Measurements from ENCODE around the gene SLBP. TPM values are rescaled to one million over a fixed set of nuclear protein-coding genes. Genes with fewer than 3 reads are reported as not detected.

Gene SLBP
- total and polyA plus RNA-seq, 3 donors from 2014 or later, result 118 to 173 (median 137) TPM

- 72 to 80% methylated on average over 11 to 14 of the region's 14 CpGs for WGBS, 2 donors
- TF ChIP-seq, protein P1, sequence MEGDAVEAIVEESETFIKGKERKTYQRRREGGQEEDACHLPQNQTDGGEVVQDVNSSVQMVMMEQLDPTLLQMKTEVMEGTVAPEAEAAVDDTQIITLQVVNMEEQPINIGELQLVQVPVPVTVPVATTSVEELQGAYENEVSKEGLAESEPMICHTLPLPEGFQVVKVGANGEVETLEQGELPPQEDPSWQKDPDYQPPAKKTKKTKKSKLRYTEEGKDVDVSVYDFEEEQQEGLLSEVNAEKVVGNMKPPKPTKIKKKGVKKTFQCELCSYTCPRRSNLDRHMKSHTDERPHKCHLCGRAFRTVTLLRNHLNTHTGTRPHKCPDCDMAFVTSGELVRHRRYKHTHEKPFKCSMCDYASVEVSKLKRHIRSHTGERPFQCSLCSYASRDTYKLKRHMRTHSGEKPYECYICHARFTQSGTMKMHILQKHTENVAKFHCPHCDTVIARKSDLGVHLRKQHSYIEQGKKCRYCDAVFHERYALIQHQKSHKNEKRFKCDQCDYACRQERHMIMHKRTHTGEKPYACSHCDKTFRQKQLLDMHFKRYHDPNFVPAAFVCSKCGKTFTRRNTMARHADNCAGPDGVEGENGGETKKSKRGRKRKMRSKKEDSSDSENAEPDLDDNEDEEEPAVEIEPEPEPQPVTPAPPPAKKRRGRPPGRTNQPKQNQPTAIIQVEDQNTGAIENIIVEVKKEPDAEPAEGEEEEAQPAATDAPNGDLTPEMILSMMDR (IDR thresholded peaks at IDR 0.05), result no peak
- no peak for TF ChIP-seq POLR2A (IDR thresholded peaks at IDR 0.05)
- intact Hi-C loops (cut with DNase I; ENCODE audit: low total_unique reads), result loop anchor here (10.0 kb wide), 1 partner anchor 155 kb away; no protein-coding TSS in a partner anchor
- Histone ChIP-seq H3K27me3 (no peaks in the 10 kb centered on the region), H3K27ac (no peak overlapping the region), H3K4me1 (no peaks in the 10 kb centered on the region), H3K4me3 (no peak overlapping the region), H3K36me3 (ENCODE audit: low read depth, missing control alignments) (no peaks in the 10 kb centered on the region), H3K9me3 (no peaks in the 10 kb centered on the region)
- no peak for DNase-seq
Observed at GRCh38 chr4:1749826-1750225, 37.7 kb upstream of the SLBP start.

GRCh38 chr4:1749370-1749769, 37.3 kb upstream of the SLBP start:
- Histone ChIP-seq H3K36me3 (ENCODE audit: low read depth, missing control alignments) (no peaks in the 10 kb centered on the region), H3K4me1 (no peaks in the 10 kb centered on the region), H3K27me3 (no peaks in the 10 kb centered on the region), H3K4me3 (no peak overlapping the region), H3K9me3 (no peaks in the 10 kb centered on the region), H3K27ac (no peak overlapping the region)
- 83% methylated on average over 2 of the region's 3 CpGs; no CpG with 5 or more reads in 1 of the 2 donors for WGBS, 2 donors
- no peak for DNase-seq
- intact Hi-C loops (cut with DNase I; ENCODE audit: low total_unique reads), result no loop called here
- no peak for TF ChIP-seq POLR2A (IDR thresholded peaks at IDR 0.05)
- TF ChIP-seq, protein P1 (IDR thresholded peaks at IDR 0.05), result no peak

- 22 to 54% methylated on average over 12 to 28 of the region's 29 CpGs for WGBS, 2 donors
- intact Hi-C loops (cut with DNase I; ENCODE audit: low total_unique reads), result no loop called here
- no peak overlapping the region for H3K4me3 ChIP-seq
- peak; percentile 78 for DNase-seq
- no peak overlapping the region for H3K27ac ChIP-seq
- H3K4me1 ChIP-seq, result no peaks in the 10 kb centered on the region
- no peaks in the 10 kb centered on the region for H3K9me3 ChIP-seq
- H3K27me3 ChIP-seq, result no peaks in the 10 kb centered on the region
- no peaks in the 10 kb centered on the region for H3K36me3 ChIP-seq (ENCODE audit: low read depth, missing control alignments)
- TF ChIP-seq, protein P1 (IDR thresholded peaks at IDR 0.05), result peak; percentile 52 to 81 (median 52)
- no peak for TF ChIP-seq POLR2A (IDR thresholded peaks at IDR 0.05)
Observed at GRCh38 chr4:1748465-1748995, 36.4 kb upstream of the SLBP start.

DNA sequence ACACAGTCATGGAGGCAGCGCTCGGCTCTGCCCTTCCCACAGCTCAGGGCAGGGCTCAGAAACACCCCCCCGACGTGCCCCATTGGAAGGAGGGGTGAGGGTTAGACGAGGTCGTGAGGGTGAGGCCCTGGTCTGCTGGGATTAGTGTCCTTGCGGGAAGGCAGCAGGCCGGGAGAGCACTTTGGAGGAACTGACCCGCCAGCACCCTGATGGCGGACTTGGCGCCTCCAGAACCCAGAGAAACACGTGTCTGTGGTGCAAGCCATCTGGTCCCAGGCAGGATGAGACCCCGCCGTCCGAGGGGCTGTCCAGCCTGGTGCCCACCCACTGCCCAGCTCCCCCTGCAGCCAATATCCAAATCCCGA, 35.5 kb upstream of the SLBP start:
- intact Hi-C loops (cut with DNase I; ENCODE audit: low total_unique reads), result no loop called here
- no peaks in the 10 kb centered on the region for H3K36me3 ChIP-seq (ENCODE audit: low read depth, missing control alignments)

More for the DNA sequence above, 35.5 kb upstream of the SLBP start:
- Histone ChIP-seq H3K27ac (no peak overlapping the region), H3K9me3 (no peaks in the 10 kb centered on the region), H3K4me1 (no peaks in the 10 kb centered on the region), H3K27me3 (no peaks in the 10 kb centered on the region), H3K4me3 (no peak overlapping the region)
- no peak for TF ChIP-seq POLR2A (IDR thresholded peaks at IDR 0.05)
- TF ChIP-seq, protein P1 (IDR thresholded peaks at IDR 0.05), result no peak
- no peak for DNase-seq
- 92% methylated on average over 16 of the region's 16 CpGs; no CpG with 5 or more reads in 1 of the 2 donors for WGBS, 2 donors
